KOPT-K1 (cell line): ENCODE results near the gene PDCL2.

Source experiments
- H3K27ac ChIP-seq: fragments of 200-600 bp; sonication (generic); 2 replicates; pipeline ENCODE4 v1.5.1; 2016; ENCODE audit warnings: antibody characterized with exemption, mild to moderate bottlenecking, low read depth, low read length; ENCODE audit not compliant: poor library complexity, severe bottlenecking
- H3K36me3 ChIP-seq: fragments of 200-600 bp; sonication (generic); 2 replicates; pipeline ENCODE4 v1.5.1; 2017; ENCODE audit warnings: antibody characterized with exemption, mild to moderate bottlenecking, low read length, moderate library complexity; ENCODE audit not compliant: insufficient read depth
- H3K9me3 ChIP-seq: fragments of 200-600 bp; sonication (generic); 2 replicates; pipeline ENCODE4 v1.5.1; 2017; ENCODE audit warnings: antibody characterized with exemption, low read length, mild to moderate bottlenecking; ENCODE audit not compliant: insufficient read depth, poor library complexity, severe bottlenecking

The PDCL2 gene

DNA sequence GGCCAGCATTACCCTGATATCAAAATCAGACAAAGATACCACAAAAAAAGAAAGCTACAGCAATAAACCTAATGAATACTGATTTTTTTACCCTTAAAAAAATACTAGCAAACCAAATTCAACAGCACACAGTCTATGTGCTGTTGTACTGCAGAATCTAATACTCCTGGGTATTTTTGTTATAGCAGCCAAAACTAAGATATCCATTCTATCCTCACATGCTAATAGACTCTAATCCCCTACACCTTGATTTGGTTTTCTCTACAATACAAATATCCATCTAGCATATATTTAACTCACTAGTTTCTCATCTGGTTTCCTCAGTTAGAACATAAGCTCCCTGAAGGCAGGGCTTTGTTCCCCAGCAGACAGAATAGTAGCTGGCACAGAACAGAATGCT is 57.7 kb downstream of the PDCL2 start:
- Histone ChIP-seq H3K36me3 (no peaks in the 10 kb centered on the region), H3K9me3 (peaks cover 48% of the 10 kb centered on the region), H3K27ac (no peak overlapping the region)

DNA sequence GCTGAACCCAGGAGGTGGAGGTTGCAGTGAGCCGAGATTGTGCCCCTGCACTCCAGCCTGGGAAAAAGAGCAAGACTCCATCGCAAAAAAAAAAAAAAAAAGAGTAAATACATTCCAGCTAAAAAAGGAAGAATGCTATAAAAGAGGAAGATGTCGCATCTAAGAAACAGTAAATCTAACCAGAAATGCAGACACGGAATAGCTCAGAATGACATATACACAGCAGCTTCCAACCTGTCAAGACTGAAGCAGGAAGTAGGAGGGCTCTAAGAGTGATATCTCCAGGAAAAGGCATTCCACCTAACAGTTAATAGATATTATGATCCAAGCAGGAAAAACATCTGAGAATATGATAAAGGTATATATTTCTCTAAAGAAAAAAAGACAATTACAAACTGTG is 61.4 kb downstream of the PDCL2 start:
- Histone ChIP-seq H3K36me3 (no peaks in the 10 kb centered on the region), H3K9me3 (peaks cover 43% of the 10 kb centered on the region), H3K27ac (no peak overlapping the region)

DNA sequence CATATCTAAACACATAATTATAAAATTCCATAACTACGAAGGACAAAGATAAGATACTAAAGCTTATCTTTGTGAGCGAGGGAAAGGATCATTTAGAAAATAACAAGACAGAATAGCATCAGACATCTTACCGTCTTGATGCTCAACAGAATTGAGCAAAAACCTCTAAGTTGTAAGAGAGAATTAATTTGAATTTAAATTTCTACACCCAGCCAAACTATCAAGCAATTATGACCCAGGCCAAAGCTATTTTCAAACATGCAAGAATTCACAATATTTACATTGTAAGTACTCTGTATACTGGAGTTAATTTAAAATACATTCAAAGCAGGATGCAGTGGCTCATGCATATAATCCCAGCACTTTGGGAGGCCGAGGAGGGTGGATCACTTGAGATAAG is 61.9 kb downstream of the PDCL2 start:
- no peaks in the 10 kb centered on the region for H3K36me3 ChIP-seq
- peaks cover 43% of the 10 kb centered on the region for H3K9me3 ChIP-seq
- no peak overlapping the region for H3K27ac ChIP-seq

DNA sequence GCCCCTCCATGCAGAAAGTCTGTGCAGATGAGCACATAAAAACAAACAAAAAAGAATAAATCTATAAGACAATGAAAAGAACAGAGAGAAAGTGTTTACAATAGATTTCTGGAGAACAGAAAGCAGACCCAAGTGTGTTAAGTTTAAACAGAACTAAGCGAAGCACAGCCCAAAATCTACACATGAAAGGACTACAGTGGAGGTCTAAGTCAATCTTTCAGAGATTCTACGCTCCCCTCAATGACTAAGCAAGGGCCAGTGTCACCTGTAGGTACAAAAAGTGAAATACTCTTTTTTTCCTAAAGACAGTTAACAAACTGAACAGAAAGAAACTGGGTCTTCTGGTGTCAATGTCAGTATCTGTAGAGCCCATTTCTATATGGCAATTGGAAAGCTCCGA is 63.6 kb downstream of the PDCL2 start:
- Histone ChIP-seq H3K9me3 (peaks cover 32% of the 10 kb centered on the region), H3K27ac (no peak overlapping the region), H3K36me3 (no peaks in the 10 kb centered on the region)

DNA sequence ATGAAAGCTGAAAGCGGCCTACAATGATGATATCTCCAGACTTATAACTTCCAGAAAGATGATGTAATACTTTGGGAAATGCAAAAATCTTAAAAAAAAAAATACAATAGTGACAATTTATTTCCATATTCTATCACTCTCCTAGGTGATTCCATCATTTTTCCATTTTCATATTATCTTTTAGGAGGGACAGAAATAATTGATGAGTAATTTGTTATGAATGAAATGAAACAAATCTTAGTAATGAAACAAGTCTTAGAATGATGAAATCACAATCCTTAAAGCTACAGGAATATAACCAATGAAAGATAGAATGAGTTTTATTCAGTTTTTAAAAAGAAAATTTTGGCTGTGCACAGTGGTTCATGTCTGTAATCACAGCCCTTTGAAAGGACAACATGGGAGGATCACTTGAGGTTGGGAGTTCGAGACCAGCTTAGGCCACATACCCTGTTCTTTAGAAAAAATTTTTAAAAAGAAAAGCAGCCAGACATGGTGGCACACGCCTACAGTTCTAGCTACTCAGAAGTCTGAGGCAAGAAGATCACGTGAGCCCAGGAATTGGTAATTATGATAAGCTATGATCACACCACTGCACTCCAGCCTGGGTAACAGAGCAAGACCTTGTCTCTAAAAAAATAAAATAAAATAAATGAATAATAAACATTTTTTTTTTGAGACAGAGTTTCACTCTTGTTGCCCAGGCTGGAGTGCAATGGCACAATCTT is 67.0 kb downstream of the PDCL2 start:
- Histone ChIP-seq H3K9me3 (peaks cover 6% of the 10 kb centered on the region), H3K36me3 (no peaks in the 10 kb centered on the region), H3K27ac (no peak overlapping the region)

DNA sequence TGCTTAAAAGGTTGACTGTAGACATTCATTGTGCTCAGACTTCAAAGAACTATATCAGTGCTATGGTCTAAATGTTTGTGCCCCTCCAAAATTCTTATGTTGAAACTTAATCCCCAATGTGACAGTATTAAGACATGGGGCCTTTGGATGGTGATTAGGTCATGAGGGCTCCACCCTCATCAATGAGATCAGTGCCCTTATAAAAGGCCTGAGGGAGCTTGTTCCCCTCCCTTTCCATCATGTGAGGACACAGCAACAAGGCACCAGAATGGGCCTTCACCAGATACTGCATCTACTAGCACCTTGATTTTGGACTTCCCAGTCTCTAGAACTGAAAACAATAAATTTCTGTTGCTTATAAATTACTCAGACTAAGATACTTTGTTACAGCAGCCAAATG is 73.6 kb downstream of the PDCL2 start:
- Histone ChIP-seq H3K9me3 (peaks cover 19% of the 10 kb centered on the region), H3K27ac (no peak overlapping the region), H3K36me3 (no peaks in the 10 kb centered on the region)

DNA sequence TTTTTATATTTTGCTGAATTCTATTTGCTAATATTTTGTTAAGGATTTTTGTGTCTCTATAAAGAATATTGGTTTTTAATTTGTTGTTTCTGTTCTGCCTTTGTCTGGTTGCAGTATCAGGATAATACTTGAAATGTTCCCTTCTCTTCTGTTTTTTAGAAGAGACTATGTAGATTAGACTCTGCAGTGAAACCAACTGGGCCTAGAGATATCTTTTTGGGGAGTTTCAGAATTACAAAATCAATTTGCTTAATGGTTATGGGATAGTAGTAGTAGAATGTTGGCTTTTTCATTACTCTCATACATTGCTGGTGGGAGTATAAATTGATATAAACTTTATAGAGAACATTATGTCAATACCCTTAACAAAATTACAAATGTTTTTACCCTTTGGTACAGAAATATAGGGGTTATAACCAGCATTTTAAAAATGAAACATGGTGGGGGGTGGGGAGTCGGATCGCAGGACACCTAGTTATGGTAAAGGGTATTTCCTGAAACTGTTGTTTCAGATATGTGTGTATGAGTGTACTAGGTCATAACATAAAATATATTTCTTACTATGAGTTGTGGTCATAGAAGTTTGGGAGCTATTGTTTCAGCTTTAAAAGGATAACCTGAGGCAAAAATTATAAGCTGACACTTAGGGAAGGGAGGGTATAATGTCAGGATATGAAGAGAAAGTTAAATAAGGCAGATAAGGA is 74.4 kb downstream of the PDCL2 start:
- peaks cover 19% of the 10 kb centered on the region for H3K9me3 ChIP-seq
- no peak overlapping the region for H3K27ac ChIP-seq
- no peaks in the 10 kb centered on the region for H3K36me3 ChIP-seq

DNA sequence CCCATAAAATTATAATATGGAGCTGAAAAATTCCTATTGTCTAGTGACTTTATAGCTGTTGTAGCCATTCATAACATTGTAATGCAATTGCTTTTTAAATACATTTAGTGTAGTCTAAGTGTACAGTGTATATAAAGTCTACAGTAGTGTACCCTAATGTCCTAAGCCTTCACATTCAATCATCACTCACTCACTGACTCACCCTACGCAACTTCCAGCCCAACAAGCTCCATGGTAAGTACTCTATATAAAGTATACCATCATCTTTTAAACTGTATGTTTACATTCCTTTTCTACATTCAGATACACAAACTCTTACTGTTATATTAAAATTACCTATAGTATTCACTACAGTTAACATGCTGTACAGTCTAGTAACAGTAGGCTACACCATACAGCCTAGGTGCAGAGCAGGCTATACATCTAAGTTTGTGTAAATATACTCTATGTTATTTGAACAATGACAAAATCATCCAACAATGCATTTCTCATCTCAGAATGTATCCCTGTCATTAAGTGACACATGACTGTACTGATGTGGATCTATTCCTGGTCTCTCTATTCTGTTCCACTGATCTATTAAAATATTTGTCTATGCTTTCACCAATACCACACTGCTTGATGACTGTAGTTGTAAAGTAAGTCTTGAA is 79.0 kb downstream of the PDCL2 start:
- Histone ChIP-seq H3K27ac (no peak overlapping the region), H3K36me3 (no peaks in the 10 kb centered on the region; the same call in 1 of the 2 replicates), H3K9me3 (peaks cover 1% of the 10 kb centered on the region)

DNA sequence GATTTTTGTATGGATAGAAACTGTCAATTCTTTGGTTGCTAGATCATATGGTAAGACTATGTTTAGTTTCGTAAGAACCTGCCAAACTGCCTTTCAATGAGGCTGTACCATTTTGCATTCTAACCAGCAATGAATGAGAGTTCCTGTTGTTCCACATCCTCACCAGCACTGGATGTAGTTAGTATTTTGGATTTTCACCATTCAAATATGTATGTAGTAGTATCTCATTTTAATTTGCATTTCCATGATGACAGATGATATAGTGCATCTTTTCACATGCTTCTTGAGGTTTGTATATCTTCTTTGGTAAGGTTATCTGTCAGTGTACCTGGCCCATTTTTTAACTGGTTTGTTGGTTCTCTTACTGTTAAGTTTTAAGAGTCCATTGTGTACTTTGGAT is 80.0 kb downstream of the PDCL2 start:
- Histone ChIP-seq H3K27ac (no peak overlapping the region), H3K36me3 (no peaks in the 10 kb centered on the region; the same call in 1 of the 2 replicates), H3K9me3 (no peaks in the 10 kb centered on the region)

DNA sequence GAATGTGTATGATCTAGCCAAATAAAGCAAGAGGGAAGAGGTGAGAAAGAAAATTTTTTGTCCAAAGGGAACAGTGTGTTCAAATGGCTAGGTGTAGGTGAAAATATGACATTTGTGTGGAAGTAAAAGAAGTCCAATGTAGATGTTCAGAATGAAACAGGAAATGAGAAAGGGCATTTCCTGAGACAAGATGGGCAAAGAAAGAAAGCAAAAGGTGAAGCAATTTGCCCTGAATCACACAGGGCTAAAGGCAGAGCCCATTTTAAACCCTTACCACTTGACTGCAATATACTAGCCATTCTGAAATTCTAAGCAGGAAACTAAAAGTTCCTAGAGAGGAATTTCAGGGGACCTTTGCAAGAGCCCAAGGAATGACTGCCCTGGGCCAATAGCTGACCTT is 81.4 kb downstream of the PDCL2 start:
- H3K9me3 ChIP-seq: no peaks in the 10 kb centered on the region
- no peak overlapping the region for H3K27ac ChIP-seq
- H3K36me3 ChIP-seq: no peaks in the 10 kb centered on the region; the same call in 1 of the 2 replicates

DNA sequence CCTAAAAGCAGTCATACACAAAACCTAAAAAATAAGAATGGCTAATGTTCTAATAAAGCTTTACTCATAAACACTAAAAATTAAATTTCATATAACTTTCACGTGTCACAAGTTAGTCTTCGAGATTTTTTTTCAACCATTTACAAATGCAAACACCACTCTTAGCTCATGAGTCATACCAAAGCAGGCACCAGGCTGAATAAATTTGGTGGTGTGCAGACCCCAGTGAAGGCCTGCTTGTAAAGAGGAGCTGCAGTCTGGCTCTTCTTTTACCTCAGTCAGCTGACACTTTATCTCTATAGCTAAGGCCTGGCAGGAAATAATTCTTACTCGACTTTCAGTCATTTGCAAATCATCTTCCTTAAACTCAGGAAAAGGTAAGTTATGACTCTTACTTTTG is 82.8 kb downstream of the PDCL2 start:
- no peaks in the 10 kb centered on the region; the same call in 1 of the 2 replicates for H3K36me3 ChIP-seq
- no peak overlapping the region for H3K27ac ChIP-seq
- H3K9me3 ChIP-seq: no peaks in the 10 kb centered on the region

DNA sequence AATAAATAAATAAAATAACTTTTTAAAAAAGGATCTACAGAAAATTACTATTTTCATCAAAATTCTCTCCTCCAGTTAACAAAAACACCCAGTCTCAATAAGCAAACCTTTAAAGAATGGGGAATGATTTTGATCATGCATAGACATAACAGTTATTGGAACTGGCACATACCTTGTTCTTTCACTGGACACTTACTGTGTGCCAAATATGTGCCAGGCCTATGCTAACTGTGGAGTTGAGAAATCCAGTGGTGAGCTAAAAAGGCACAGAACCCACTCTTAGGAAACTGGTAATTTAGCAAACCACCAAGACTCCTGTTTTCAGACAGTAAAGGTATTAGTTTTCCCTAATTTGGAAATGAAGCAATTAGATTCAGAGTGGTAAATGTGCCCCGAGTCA is 84.4 kb downstream of the PDCL2 start:
- H3K9me3 ChIP-seq: no peaks in the 10 kb centered on the region
- H3K27ac ChIP-seq: no peak overlapping the region
- peaks cover 4% of the 10 kb centered on the region; the same call in 1 of the 2 replicates for H3K36me3 ChIP-seq
